Measurements from ENCODE around the gene EXOSC6. TPM values are rescaled to one million over a fixed set of nuclear protein-coding genes. Genes with fewer than 3 reads are reported as not detected.
"Not testable (repeated sequence)": the region's sequence is repeated elsewhere in the genome, so short reads cannot be mapped to it uniquely, and the experiment has no call there.

EXOSC6 gene
- total RNA-seq: 10 to 100 TPM; 20.3 to 21.0 TPM

DNA sequence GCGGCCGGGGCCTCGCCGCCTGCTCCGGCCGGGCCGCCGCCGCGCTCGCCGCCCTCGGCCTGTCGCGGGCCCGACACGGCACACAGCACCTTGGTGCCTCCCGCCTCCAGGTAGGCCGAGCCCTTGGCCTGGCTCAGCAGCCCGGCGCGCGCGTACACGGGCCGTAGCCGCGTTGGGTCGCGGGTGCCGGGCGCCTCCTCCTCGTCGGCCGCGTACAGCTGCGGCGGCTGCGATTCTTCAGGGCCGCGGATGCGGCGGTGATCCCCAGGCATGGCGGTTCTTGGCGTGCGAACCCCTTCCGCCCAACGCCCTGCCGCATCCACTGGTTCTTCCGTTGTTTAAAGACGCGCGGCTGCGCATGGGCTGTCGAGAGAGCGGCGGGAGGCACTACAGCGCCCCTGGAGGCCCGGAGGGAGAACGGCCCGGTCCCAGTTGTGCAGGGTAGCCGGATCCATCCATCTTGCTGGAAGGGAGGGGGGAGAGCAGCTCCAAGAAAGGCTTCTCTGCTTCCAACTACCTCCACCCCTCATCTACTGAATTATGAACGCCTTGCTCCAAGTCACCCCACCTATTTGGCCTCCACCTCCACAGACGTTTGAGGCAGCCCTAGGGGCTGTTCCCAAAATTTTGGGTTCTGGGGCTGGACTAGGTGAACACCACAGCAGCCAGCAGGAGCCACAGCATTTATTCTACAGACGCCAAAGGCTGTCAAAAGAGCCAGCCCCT lies at the start of gene EXOSC6:
TSS of gene EXOSC6 (minus strand) at position 312 of the 726 bp plus-strand sequence. CDS start at position 272, 40 bp downstream.
- Mint-ChIP-seq H3K36me3 (ENCODE audit: low read depth) (peaks cover 39% of the 10 kb centered on the region), H3K27me3 (ENCODE audit: low read depth) (no peaks in the 10 kb centered on the region), H3K4me1 (ENCODE audit: low read depth) (peaks cover 24% of the 10 kb centered on the region), H3K27ac (peak within 1 kb of the TSS; percentile 93), H3K4me3 (peak within 1 kb of the TSS; percentile 86), H3K9me3 (no peaks in the 10 kb centered on the region)
- intact Hi-C loops (cut with micrococcal nuclease): loop anchor here (1.0 to 10.0 kb wide), 3 partner anchors 38 to 273 kb away; partner anchors contain the start of genes AARS1, COG4, PDPR and SF3B3
- peak; percentile 96 for DNase-seq
- CTCF ChIA-PET: interaction anchor here (0.6 to 2.9 kb wide), 22 partner anchors 10 to 909 kb away, joined by 3 to 14 read pairs (median 4); partner anchors contain the start of genes AARS1, DDX19A and DDX19B

DNA sequence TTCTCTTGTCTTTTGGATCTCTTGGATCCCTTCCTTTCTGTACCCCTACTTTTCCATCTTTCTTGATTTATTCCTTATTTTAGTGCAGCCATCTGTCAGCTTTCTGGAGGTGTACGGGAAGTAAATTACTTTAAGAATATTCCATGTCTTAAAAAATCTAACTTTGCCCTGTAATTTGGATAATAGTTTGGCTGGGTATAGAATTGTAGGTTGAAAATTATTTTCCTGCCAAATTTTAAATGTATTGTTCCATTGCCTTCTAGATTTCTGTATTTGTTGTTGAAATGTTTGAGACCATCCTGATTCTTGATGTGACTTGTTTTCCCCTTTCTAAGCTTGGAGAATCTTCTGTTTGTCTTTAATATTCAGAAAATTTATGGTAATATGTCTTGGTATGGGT lies 49.4 kb upstream of the EXOSC6 start:
- Mint-ChIP-seq H3K9me3 (peaks cover 10% of the 10 kb centered on the region), H3K4me3 (no peak overlapping the region), H3K27me3 (ENCODE audit: low read depth) (no peaks in the 10 kb centered on the region), H3K36me3 (ENCODE audit: low read depth) (peaks cover 21% of the 10 kb centered on the region), H3K27ac (no peak overlapping the region), H3K4me1 (ENCODE audit: low read depth) (peaks cover 50% of the 10 kb centered on the region)
- no peak for DNase-seq
- CTCF ChIA-PET: interaction anchor here (0.6 kb wide), 1 partner anchor 226 kb away, joined by 3 read pairs; no protein-coding TSS in a partner anchor
- intact Hi-C loops (cut with micrococcal nuclease): no loop called here

DNA sequence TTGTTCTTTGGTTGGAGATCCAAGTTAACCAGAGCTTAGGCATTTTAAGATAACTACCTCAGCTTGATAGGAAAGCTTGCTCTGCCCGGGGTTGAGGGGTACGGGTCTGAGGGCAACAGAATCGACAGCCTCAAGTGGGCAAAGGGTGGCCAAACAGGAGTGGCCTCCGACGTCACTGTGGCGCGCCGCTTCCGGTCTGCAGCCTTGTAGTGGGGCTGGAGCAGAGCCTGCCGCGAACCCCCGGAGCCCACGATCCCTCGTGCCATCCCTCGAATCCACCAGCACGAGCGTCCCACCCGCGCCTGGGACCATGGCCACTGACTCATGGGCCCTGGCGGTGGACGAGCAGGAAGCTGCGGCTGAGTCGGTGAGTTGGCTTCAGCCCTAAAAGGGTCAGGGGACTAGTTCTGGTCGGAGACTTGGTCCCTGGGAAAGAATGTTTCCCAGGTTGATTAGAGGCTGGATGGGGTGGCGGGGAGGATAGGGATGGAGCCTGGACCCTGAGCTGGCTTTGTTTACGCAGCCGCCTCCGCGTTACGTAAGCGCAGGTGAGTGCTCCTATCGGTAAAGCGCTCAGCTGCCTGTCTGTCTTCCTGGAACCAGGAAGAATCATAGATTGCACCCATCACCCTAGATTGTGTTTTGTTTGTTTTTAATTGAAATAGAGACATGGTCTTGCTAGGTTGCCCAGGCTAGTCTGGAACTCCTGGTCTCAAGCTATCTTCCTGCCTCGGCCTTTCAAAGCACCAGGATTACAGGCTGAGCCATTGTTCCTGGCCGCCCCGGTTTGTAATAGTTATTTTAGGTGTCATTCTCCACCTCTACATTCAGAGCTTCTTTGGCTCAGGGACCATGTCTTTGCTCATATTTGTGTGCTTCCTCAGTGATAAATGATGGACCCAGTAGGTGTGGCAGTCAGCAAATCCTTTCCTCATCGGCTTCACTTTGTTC lies 47.5 kb upstream of the EXOSC6 start, which contains the start of gene DDX19B:
TSS of gene DDX19B (plus strand) at position 199 of the 951 bp plus-strand sequence. CDS start at position 311, 112 bp downstream.
- Mint-ChIP-seq H3K36me3 (ENCODE audit: low read depth) (peaks cover 21% of the 10 kb centered on the region), H3K27ac (peak within 1 kb of the TSS; percentile 92), H3K4me3 (peak within 1 kb of the TSS; percentile 89), H3K9me3 (peaks cover 10% of the 10 kb centered on the region), H3K27me3 (ENCODE audit: low read depth) (no peaks in the 10 kb centered on the region), H3K4me1 (ENCODE audit: low read depth) (peaks cover 41% of the 10 kb centered on the region)
- CTCF ChIA-PET: interaction anchor here (0.7 to 2.1 kb wide), 5 partner anchors 11 to 48 kb away, joined by 3 to 14 read pairs (median 4); partner anchors contain the start of genes DDX19A and EXOSC6
- intact Hi-C loops (cut with micrococcal nuclease): loop anchor here (1.0 kb wide), 2 partner anchors 10 to 47 kb away; partner anchors contain the start of genes AARS1 and DDX19A
- DNase-seq: peak; percentile 78

DNA sequence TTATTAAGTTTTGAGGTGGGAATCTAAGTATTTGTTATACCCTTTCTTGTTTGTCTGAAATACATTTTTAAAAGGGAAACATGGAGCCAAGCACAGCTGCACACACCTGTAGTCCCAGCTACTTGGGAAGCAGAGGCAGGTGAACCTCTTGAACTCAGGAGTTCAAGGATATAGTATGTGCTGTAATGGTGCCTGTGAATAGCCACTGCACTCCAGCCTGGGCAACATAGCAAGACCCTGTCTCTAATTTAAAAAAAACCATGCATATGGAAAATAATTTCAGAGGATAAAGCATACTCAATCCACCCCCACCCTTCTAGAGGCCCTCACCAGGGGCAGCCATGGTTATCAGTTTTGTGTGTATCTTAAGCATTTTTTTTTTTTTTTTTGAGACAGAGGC lies 43.9 kb upstream of the EXOSC6 start:
- Mint-ChIP-seq H3K9me3 (no peaks in the 10 kb centered on the region), H3K36me3 (ENCODE audit: low read depth) (peaks cover 2% of the 10 kb centered on the region), H3K4me3 (no peak overlapping the region), H3K27ac (no peak overlapping the region), H3K27me3 (ENCODE audit: low read depth) (no peaks in the 10 kb centered on the region), H3K4me1 (ENCODE audit: low read depth) (peaks cover 24% of the 10 kb centered on the region)
- CTCF ChIA-PET: interaction anchor here (0.7 kb wide), 1 partner anchor 101 kb away, joined by 5 read pairs; no protein-coding TSS in a partner anchor
- no peak for DNase-seq
- intact Hi-C loops (cut with micrococcal nuclease): no loop called here

DNA sequence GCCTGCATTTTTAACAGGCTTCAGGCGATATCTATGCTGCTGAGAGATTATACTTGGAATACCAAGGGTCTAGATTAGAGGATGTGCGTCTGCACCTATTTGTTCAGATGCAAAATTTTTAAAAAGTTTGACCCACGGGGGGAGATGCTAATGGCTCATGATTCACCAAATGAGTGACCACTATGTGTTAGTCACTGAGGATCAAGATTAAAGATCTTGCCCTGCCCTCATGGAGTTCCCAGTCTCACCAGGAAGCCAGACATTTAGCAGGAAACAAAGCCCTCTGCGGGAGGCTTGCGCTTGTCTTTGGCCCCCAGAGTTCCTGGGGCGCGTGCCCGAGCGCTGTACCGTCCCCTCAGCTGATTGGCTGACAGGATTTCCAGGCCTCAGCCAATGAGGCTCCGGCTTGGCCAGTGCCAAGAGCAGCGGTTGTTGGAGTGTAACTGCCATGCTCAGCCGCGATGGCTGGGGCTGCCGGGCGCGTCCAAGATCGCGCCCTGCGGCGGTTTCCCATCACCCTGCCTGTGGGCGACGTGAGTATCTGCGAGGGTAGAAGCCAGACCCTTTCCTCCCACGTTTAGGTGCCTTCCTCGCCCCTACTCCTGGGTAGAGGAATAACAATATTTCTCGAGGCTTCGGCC lies 42.8 kb upstream of the EXOSC6 start:
- CTCF ChIA-PET: no interaction called here
- intact Hi-C loops (cut with micrococcal nuclease): no loop called here

DNA sequence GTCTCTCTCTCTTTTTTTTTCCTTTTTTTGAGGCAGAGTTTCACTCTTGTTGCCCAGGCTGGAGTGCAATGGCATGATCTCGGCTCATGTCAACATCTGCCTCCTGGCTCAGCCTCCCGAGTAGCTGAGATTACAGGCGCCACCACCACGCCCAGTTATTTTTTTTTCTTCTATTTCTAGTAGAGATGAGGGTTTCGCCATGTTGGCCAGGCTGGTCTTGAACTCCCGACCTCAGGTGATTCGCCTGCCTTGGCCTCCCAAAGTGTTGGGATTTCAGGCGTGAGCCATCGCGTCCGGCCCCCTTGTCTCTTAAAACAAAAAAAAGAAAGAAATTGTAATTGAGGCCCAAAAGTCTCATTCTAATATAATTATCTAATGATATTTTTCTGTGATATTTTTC lies 40.4 kb upstream of the EXOSC6 start:
- H3K4me3 Mint-ChIP-seq; H3K9me3 Mint-ChIP-seq; DNase-seq; H3K27ac Mint-ChIP-seq; intact Hi-C loops (cut with micrococcal nuclease); H3K27me3 Mint-ChIP-seq (ENCODE audit: low read depth): not testable (repeated sequence)
- H3K36me3 Mint-ChIP-seq (ENCODE audit: low read depth): peaks cover 17% of the 10 kb centered on the region
- CTCF ChIA-PET: interaction anchor here (0.6 kb wide), 2 partner anchors 286 to 1414 kb away, joined by 3 to 5 read pairs; no protein-coding TSS in a partner anchor
- peaks cover 22% of the 10 kb centered on the region for H3K4me1 Mint-ChIP-seq (ENCODE audit: low read depth)

More for the DNA sequence above, 42.8 kb upstream of the EXOSC6 start:
- no peaks in the 10 kb centered on the region for H3K36me3 Mint-ChIP-seq (ENCODE audit: low read depth)
- H3K27ac Mint-ChIP-seq: no peak overlapping the region
- no peak overlapping the region for H3K4me3 Mint-ChIP-seq
- no peaks in the 10 kb centered on the region for H3K9me3 Mint-ChIP-seq
- peaks cover 20% of the 10 kb centered on the region for H3K4me1 Mint-ChIP-seq (ENCODE audit: low read depth)
- no peaks in the 10 kb centered on the region for H3K27me3 Mint-ChIP-seq (ENCODE audit: low read depth)
- DNase-seq: no peak

DNA sequence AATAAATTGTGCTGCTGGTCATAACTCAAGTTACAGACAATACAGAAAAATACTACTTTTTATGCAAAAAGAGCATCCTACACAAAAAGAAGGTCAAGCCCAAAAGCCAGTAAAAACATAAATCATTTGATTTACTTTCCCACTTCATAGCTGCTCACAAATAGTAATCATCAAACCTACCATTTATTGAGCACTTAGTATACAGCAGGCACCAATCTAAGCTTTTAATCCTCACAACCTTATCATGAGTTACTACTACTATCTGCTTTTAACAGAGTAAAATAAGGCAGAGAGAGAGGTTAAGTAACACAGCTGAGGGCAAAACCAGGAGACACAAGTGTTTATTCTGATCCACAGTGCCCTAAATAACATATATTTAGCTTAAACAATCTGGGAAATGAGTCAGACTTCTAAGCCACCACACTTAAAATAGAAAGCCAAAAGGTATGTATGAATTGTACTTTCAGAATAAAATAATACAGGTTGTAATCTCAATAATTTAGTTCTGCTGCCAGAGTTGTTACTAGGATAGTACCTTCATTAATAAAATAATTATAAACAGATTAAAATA lies 39.3 kb upstream of the EXOSC6 start:
- intact Hi-C loops (cut with micrococcal nuclease): no loop called here
- no peak overlapping the region for H3K4me3 Mint-ChIP-seq
- H3K27ac Mint-ChIP-seq: peak overlapping the region; percentile 99
- no peaks in the 10 kb centered on the region for H3K9me3 Mint-ChIP-seq
- no peak for DNase-seq
- peaks cover 17% of the 10 kb centered on the region for H3K36me3 Mint-ChIP-seq (ENCODE audit: low read depth)
- CTCF ChIA-PET: no interaction called here
- no peaks in the 10 kb centered on the region for H3K27me3 Mint-ChIP-seq (ENCODE audit: low read depth)
- H3K4me1 Mint-ChIP-seq (ENCODE audit: low read depth): peaks cover 22% of the 10 kb centered on the region

DNA sequence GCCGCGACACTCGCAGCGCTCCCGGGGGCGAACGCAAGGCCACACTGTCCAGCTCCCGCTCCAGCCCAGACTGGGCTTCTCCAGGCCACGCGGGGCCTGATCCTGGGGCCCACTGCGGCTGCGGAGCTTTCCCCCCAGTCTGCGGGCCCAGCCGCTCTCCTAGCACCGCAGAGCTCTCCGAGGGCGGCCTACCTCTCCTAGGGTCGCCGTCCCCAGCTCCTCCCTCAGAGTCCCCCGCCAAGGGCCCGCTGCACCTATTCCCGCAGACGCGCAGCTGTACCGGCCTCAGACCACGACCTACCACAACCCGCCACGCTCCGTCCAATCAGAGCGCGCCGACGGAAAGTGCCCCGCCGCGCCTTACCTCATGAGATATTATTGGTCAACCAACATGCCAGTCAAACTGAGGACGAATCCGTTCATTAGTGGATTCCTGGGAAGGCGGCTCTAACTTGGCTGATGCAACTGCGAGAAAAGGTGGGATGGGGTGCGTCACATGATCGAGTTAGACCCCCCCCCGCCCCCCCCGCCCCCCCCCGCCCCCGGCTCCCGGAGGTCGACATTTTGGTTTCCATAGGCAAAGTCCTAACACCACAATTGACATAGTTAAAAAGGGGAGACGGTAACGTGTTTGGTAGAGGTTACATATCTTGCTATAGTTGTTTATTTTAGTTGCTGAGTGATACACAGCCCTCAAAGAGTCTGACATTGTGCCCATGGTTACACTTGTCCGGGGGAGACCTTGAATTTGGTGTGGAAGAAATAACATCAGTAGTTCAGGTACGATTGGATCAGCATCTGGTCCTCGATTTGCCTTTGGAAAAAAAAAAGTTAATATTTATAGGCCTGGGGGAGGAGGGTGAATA lies 37.7 kb upstream of the EXOSC6 start, which contains the start of gene AARS1:
TSS of gene AARS1 (minus strand) at position 278 of the 866 bp plus-strand sequence. CDS start 6,743 bp downstream, outside the sequence.
- intact Hi-C loops (cut with micrococcal nuclease): loop anchor here (1.0 kb wide), 5 partner anchors 10 to 234 kb away; partner anchors contain the start of genes COG4, DDX19A, DDX19B and EXOSC6
- Mint-ChIP-seq H3K27me3 (ENCODE audit: low read depth) (no peaks in the 10 kb centered on the region), H3K4me1 (ENCODE audit: low read depth) (peaks cover 34% of the 10 kb centered on the region), H3K4me3 (peak within 1 kb of the TSS; percentile 99), H3K27ac (peak within 1 kb of the TSS; percentile 99), H3K9me3 (no peaks in the 10 kb centered on the region), H3K36me3 (ENCODE audit: low read depth) (peaks cover 28% of the 10 kb centered on the region)
- CTCF ChIA-PET: interaction anchor here (0.6 to 1.7 kb wide), 8 partner anchors 8 to 364 kb away, joined by 3 to 5 read pairs (median 4); partner anchors contain the start of genes DDX19A and EXOSC6
- peak; percentile 98 for DNase-seq

DNA sequence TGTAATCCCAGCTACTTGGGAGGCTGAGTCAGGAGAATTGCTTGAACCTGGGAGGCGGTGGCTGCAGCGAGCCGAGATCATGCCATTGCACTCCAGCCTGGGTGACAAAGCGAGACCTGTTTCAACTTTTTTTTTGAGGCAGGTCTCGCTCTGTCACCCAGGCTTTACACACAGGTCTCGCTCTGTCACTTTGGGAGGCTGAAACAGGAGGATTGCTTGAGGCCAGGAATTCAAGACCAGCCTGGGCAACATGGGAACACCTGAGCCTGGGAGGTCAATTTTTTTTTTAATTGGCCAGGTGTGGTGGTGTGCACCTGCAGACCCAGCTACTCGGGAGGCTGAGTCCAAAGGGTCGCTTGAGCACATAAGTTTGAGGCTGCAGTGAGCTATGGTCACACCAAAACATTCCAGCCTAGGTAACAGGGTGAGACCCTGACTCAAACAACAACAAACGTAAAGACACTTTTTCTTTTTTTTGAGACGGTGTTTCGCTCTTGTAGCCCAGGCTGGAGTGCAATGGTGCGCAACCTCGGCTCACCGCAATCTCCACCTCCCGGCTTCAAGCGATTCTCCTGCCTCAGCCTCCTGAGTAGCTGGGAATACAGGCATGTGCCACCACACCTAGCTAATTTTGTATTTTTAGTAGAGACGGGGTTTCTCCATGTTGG lies 35.7 kb upstream of the EXOSC6 start:
- H3K27me3 Mint-ChIP-seq (ENCODE audit: low read depth); DNase-seq; H3K9me3 Mint-ChIP-seq; intact Hi-C loops (cut with micrococcal nuclease): not testable (repeated sequence)
- CTCF ChIA-PET: interaction anchor here (1.0 to 1.7 kb wide), 2 partner anchors 20 to 244 kb away, joined by 3 to 5 read pairs; no protein-coding TSS in a partner anchor
- peak overlapping the region; percentile 99 for H3K4me3 Mint-ChIP-seq
- peak overlapping the region; percentile 99 for H3K27ac Mint-ChIP-seq
- peaks cover 49% of the 10 kb centered on the region for H3K4me1 Mint-ChIP-seq (ENCODE audit: low read depth)
- peaks cover 48% of the 10 kb centered on the region for H3K36me3 Mint-ChIP-seq (ENCODE audit: low read depth)

DNA sequence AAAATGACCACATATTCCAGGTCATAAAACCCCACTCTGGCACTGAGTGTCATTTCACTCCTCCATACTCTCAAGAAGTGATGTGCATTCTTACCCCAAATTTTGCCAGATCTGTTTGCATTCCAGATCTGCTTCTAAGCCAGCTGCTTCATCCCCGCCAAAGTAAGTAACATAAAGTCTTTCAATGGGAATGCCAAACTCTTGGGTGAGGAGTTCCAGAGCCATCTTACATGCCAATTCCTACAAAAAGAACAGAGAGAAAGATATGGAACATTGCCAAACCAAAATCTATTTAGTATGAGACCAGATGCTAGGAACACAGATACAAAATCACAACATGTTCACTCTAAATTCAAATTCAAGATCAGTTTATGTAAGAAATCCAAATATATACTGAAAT lies 24.7 kb upstream of the EXOSC6 start:
- CTCF ChIA-PET: no interaction called here
- Mint-ChIP-seq H3K36me3 (ENCODE audit: low read depth) (peaks cover 60% of the 10 kb centered on the region), H3K27ac (no peak overlapping the region), H3K4me1 (ENCODE audit: low read depth) (peaks cover 9% of the 10 kb centered on the region), H3K27me3 (ENCODE audit: low read depth) (no peaks in the 10 kb centered on the region), H3K9me3 (no peaks in the 10 kb centered on the region), H3K4me3 (no peak overlapping the region)
- no peak for DNase-seq
- intact Hi-C loops (cut with micrococcal nuclease): no loop called here

All from activated naive CD4-positive, alpha-beta T cell treated with anti-CD3 and anti-CD28 coated beads for 36 hours (primary cell).